Stimulated activated CD4-positive, alpha-beta T cell treated with anti-CD3 and anti-CD28 coated beads, Interleukin-12 subunit alpha, Interleukin-12 subunit beta, amount 100 ng/mL, for 48 hours (primary cell): ENCODE measurements around the gene AGR2.
"Not testable (repeated sequence)": the region's sequence is repeated elsewhere in the genome, so short reads cannot be mapped to it uniquely, and the experiment has no call there.

Experiments
- DNase-seq, 3 donors: peaks; one replicate each; pipeline ENCODE4 v3.0.0-alpha.2; 2020; ENCODE audit warnings: low read depth in 2 of 3, low spot score in 1 of 3

The AGR2 gene

DNA sequence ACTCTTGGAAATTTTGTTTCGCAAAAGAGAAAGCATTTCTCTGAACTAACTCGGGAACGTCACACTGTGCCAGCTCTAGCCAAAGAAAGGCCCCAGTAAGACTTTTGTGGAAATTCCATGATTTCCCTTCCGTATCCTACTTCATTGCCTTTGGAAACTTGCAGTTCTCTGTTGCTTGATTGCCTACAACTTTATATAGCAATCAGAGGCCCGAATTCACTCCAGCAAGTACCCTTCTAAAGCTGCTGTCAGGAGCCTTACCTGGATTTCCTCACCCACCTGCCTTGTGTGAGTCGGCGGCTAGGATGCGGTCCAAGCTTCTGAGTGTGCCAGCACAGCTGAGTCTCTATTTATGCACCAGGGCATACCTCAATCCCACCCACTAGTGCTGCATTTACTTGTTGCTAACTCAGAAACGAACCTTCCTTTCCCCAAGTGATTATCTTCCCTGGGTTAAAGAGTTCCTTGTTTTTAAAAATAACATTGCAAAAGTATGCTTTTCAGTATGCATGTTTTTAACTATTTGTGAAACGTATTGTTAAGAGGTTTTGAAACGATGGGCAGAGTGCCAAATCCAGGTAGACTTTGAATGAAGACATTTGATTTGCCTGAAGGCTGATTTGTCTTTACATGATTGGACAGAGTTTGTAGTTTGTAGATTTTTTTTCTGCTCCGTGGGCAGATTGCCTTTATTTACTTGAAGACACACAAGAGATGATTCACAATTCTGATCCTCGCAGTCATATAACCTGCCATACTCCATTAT lies at the start of gene AGR2:
Gene AGR2 (minus strand): TSS at position 326 of the 766 bp plus-strand sequence. CDS start 3,203 bp downstream, outside the sequence.
- DNase-seq = no peak

DNA sequence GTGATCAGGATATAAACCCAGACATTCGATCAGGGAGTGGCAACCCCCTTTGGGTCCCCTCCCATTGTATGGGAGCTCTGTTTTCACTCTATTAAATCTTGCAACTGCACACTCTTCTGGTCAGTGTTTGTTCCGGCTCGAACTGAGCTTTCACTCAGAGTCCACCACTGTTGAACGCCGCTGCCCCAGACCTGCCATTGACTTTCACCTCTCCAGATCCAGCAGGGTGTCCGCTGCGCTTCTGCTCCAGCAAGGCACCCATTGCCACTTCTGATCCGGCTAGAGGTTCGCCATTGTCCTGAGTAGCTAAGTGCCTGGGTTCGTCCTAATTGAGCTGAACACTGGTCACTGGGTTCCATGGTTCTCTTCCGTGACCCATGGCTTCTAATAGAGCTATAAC lies 48.4 kb upstream of the AGR2 start:
- DNase-seq = not testable (repeated sequence)

DNA sequence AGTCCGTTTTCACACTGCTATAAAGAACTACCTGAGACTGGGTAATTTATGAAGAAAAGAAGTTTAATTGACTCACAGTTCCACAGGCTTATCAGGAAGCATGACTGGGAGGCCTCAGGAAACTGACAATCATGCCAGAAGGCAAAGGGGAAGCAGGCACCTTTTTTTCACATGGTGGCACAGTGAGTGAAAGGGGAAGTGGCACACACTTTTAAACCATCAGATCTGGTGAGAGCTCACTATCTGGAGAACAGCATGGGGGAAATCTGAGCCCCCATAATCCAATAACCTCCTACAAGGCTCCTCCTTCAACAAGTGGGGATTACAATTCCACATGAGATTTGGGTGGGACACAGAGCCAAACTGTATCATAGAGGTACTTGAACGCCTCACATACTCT lies 47.0 kb upstream of the AGR2 start:
- DNase-seq = no peak

DNA sequence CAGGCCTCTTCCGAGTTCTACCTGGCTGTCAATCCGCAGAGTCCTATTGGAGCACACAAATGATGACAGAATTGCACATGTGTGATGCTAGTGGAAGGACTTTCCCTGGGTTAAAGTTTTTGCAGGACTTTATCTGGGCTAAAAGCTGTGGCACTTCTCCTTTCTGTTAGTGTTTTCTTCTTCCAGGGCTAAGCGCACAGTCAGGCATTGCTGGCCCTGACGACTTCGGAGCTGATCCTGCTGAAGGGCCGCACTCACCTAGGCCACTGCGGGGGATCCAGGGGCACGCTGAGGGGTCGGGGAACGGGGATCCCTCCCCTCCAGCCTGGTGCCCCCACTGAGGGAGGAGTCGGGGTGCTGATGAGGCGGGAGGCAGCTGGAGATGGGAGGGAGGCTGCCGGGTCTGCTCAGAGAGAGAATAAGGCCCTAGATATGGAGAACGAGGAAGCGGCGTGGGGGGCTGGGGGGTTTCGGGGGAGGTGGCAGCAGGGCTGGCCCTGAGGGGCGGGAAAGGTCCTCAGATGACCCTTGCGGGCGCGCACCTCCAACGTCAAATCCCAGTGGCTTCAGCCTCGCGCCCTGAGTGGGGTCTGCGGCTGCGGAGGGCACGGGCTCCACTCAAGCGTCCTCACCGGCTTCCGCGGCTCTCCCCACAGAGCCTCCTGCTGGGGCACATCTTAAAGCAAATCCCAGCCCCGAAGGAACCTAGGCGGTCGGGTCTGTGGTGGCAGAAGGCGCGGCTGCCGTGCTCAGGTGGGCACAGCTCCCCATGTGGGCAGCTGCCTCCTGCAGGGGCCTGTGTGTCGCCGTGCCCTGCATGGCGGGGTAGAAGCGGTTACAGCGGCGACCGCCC lies 46.0 kb upstream of the AGR2 start:
- DNase-seq = no peak

DNA sequence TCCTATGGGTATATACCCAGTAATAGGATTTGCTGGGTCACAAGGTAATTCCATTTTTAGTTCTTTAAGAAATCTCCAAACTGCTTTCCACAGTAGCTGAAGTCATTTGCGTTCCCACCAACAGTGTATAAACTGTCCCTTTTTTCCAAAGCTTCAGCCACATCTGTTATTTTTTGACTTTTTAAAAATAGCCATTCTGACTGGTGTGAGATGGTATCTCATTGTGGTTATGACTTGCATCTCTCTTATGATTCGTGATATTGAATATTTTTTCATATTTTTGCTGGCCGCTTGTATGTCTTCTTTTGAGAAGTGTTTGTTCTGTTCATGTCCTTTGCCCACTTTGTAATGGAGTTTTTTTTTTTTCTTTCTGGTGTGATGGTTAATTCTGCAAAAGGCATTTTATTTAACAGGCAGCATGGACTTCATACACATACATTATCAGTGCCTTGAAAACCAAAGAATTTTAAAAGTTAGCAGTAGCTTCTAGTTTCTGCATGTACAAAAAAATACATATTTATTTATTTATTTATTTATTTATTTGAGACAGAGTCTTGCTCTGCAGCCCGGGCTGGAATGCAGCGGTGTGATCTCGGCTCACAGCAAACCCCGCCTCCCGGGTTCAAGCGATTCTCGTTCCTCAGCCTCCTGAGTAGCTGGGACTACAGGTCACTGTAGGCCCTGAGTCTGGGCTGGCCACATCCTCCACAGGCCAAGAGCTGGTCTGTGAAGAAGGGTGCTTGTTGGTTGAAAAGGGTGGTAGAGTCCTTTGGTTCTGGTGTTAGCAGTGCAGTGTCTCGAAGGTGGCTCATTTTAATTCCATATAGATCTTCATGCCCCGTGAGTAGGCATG lies 44.7 kb upstream of the AGR2 start:
- DNase-seq = no peak

DNA sequence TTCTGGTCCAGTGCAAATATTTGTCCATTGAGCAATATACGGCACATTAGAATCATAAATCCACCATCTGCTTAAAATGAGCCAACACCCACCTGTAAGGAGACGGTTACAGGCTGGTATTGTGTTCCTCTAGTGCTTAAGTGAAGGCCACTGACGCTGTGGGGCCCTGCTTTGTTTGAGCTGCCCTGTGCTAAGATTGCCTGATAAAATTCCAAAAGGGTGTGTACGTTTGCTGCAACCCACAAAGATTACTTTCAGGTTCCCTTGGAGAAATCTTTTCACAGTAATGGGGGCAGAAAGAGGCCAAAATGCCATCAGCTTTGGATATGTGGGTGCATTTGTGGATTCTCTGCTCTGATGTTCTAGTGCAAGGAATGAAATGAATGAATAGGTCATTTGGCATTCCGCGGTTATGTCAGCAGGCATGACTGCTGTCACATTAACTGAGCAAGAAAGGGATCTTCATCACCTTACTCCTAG lies 42.6 kb upstream of the AGR2 start:
- DNase-seq = no peak

DNA sequence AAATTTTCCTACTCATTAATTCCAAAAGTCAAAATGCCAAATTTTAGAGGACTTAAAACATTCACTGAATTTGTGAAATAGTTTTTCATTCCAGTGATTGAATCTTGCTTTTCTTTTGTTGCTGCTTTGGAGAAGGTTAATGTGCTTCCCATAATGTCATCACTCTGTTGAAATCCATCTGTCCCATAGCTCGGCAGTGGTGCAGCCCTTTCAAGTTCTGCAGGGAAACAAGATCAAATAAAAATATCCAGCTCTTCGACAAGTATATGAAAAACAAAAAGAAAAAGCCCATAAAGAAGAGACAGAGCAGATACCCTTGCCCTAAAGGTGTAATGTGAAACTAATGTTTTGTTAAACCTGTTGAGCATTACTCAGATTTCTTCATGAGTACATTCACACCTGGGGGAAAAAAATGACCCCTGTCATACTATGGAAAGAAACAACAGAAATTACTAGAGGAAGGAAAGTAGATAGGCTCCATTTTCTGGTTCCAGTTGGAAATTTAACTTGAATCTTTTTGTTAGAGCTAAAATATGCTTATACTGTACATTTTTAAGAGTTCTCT lies 41.9 kb upstream of the AGR2 start:
- DNase-seq = no peak

DNA sequence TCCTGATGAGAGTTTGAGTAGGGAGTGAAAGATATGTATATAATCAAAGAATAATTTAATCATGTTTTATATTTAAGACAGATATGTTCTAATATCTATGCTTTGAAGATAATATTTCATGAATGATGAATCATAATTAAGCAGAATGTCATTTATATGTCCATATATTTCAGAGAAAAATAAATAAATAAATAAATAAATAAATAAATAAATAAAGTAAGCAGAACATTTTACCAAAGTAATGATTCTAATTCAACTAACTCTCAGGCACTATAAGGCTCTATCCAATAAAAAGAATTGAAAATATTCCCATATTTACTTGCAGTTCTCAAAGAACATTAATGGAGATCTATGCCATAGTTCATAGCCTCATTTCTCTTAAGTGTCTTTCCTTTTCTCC lies 40.9 kb upstream of the AGR2 start:
- DNase-seq = no peak

DNA sequence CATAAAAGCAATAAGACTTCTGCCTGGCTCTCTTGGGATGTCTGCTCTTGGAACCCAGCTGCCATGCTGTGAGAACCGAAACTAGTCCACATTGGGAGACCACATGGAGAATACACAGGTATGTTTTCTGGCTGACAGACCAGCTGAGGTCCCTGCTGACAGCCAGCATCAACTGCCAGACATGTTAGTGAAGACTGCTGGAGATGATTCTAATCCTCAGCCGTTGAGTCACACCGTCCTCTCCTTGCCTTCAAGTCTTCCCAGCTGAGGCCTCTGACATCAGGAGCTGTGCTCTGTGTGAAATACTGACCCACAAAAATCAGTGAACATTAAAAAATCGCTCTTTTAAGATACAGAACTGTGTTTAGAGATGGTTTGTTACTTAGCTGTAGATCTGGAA lies 36.9 kb upstream of the AGR2 start:
- no peak for DNase-seq

DNA sequence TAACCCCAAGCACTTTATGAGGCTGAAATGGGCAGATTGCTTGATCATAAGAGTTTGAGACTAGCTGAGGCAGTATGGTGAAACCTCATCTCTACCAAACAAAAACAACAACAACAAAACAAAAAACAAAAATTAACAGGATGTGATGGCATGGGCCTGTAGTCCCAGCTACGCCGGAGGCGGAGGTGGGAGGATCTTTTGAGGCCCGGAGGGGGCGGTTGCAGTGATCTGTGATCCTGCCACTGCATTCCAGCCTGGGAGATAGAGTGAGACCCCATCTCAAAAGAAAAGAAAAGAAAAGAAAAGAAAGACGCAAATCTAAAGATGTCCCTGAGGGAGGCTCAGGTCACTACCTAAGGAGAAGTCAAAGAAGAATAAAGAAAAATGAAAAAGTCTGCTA lies 35.3 kb upstream of the AGR2 start:
- DNase-seq = no peak

DNA sequence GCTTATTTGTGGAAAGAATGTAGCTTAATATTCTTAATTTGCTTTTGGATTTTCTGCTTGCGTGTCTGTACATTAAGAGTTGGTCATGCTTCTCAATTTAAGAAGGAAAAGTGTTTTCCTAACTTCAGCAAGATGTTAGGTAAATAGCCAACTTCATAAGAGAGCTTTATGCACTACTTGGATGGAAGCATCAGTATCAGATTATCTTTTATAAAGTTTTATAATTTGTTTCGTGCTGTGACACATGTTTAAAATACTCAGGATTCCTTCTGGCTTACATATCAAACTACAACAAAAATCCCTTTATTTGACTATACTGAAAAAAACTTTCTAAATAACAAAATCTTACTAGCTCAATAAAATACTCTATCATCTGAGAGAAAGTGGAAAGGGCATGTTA lies 34.8 kb upstream of the AGR2 start:
- no peak for DNase-seq

DNA sequence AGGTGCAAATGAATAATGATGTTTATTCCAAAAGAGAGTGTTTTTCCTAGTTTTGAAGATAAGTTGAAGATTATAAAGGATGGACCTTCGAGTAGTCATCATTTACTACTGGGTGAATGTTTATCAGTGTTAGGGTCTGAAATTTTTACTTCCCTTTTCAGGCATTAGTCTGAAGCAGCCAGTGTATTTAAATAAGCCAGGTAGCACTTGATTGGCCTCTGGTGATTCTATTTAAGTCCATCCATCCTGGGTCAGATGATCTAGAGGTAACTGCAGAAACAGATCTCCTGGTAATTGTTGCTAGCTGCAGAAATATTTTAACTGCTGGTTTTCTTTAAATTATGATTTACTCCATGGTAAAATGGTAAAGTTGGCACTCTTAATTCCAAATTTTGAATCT lies 34.1 kb upstream of the AGR2 start:
- no peak for DNase-seq

DNA sequence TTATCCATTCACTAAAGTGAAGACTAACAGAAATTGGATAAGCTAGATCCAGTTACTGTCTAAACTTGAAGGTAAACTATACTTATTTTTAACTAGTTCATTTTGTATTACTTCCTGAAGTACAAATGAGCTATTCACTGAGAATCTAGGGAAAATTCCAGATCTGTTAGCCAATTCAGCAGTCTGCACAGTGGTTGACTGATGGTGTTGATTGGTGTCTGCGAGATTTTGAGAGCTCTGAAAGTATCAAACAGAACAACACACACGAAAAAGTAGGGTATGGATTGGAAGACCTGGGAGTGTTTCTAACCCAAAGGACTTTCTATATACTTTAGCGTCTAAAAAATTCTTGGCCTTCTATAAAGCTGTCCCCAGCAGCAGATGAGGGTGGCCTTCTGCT lies 33.6 kb upstream of the AGR2 start:
- DNase-seq = no peak

DNA sequence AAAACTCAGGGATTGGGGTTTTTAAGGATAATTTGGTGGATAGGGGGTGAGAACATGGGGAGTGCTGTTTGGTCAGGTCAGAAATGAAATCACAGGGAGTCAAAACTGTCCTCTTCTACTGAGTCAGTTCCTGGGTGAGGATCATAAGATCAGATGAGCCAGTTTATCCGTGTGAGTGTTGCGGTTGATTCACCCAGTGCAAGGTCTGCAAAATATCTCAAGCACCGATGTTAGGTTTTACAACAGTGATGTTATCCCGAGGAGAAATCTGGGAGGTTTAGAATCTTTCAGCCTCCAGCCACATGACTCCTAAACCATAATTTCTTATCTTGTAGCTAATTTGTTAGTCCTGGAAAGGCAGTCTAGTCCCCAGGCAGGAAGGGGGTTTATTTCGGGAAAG lies 31.7 kb upstream of the AGR2 start:
- DNase-seq = no peak

DNA sequence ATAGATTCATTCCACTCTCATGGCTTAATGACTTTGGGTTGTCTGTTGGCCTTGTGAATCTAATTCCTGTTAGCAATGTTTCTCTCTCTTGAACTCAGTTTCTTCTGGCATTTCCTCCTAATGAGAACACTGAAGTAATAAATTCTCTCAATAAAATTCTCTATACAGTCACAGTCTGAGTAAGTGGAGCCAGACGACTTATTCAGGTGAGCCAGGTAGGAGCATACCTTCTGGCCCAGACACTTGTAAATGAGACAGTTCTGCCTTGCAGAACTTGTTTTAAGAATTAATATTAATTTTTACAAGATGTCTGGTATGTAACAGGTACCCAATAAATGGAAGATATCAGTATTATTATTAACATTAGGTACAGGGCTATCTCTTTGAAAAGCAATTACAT lies 28.6 kb upstream of the AGR2 start:
- no peak for DNase-seq

DNA sequence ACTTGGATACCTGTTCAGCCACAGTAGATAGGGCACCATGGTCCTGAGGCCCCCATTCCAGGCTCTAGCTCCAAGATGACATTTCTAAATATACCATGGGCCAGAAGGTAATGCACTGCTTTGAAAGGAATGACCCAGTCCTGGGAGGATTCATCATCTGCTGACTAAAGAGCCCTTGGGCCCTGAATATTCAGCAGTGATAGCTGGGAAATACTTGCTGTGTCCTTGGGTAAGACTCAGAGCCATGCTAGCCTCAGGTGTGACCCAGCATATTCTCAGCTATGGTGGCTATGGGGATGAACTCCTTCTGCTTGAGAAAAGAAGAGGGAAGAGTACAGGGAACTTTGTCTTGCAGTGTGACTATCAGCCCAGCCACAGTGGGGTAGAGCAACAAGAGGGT lies 21.3 kb upstream of the AGR2 start:
- DNase-seq = no peak

DNA sequence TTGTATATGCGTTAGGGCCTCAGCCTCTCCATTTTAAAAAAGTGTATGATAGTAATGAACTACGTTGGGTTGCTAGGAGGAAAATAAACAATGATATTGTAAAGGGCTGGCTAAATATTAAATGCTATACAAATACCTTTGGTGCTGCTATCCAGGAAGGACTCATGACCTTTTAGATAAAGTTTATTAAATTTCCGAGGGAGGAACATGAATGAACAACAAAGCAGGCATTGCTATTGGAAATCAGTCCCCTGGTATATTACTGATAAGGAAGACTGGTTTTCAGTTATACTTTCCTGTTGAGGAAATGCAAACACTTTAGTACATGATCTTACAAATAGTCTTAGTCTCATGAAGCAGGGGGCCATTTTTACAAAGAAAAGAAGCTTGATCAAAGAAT lies 17.2 kb upstream of the AGR2 start:
- DNase-seq = no peak

DNA sequence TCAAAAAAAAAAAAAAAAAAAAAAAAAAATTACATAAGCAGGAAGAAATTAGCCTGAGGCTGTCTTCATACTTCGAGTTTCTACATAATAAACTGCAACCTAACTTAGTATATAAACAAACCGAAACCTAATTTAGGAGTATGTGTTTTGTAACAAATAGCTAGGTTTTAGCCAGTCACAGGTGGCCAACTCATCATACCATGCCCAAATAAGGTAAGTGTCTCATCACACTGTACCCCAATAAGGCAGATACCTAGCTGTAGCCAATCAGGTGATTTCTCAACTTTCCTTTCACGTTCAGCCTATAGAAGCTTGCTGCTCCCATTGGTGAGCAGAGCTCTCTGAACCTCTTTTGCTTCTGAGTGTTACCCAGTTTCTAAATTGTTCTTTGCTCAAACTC lies 13.9 kb upstream of the AGR2 start:
- DNase-seq = no peak

DNA sequence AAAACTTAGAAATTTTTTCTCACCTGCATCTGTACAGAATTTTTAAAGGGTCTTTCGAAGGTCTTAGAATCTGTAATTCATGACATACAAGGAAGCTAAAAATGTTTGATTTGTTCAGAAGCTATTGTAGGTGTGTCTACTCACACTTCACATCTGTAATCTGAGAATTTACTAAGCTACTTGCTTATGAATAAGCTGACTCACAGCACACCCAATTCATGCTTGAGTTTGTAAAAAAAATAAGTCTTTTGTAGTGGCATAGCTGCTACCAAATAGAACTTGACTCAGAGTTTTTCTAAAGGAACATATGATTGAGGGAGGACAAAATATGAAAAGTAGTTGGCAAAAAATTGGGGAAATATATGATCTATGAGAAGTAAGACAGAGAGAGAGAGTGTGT lies 12.7 kb upstream of the AGR2 start:
- DNase-seq = no peak

DNA sequence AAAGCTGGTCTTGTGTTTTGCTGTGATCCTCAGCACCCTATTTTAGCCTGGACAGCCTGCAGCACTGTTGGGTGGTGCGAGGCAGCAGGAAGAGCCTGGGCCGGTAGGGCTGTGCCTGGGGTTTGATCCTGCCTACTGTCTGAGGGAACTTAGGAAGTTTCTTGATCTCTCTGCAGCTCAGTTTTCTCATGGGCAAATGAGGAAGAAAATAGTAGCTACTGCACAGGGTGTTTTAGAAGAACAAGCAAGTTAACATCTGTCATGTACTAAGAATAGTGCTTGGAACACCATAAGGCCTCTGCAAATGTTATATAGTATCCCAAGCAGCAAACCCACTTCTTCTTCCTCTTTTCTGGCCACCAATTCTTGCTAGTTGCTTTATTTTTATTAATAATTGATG lies 12.0 kb upstream of the AGR2 start:
- DNase-seq = no peak

DNA sequence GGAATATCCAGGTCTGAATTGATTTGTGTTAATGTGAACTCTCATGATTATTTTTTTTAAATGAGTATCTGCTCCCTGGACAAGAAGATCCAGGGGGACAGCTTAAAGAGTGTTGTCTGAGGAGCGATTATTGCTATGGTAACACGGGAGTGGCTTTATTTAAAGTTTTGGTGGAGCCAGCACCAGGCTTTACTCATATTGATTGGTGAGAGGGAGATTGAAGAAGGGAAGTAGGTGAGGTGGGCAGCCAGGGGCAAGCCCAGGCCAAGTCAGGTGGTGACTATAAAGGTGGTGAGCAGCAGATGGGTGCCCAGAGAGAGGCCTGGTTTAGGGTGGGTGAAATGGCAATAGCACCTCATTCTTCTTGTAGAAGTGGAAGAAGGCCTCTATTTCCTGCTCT lies 10.2 kb upstream of the AGR2 start:
- no peak for DNase-seq
